ENCODE data around the gene PHF19. TPM values are rescaled to one million over a fixed set of nuclear protein-coding genes. Genes with fewer than 3 reads are reported as not detected.

Gene PHF19
- total and polyA plus RNA-seq, 10 of the 15 experiments (the other 5 are each of a cell fraction or from before 2014, with no cell fraction given): 26.0 to 133 (median 87.7) TPM

- TF ChIP-seq PBX3 (IDR thresholded peaks at IDR 0.05; ENCODE audit: insufficient replicate concordance, low read depth, low read length): no peak
- TF ChIP-seq NKRF (conservative IDR thresholded peaks at IDR 0.05): no peak
- TF ChIP-seq NFIC (IDR thresholded peaks at IDR 0.05; ENCODE audit: low read depth, low read length): no peak
- TF ChIP-seq EZH2 (IDR thresholded peaks at IDR 0.05; ENCODE audit: borderline replicate concordance, control insufficient read depth, low read depth, low read length): no peak
- TF ChIP-seq HDAC2 (IDR thresholded peaks at IDR 0.05): no peak
- no peak for TF ChIP-seq PML (IDR thresholded peaks at IDR 0.05; ENCODE audit: low read length)
- no peak for TF ChIP-seq MYB (IDR thresholded peaks at IDR 0.05; ENCODE audit: borderline replicate concordance, low read depth, low read length)
- TF ChIP-seq ZNF24 (IDR thresholded peaks at IDR 0.05): no peak
- TF ChIP-seq BCLAF1 (IDR thresholded peaks at IDR 0.05): no peak
- no peak for TF ChIP-seq ZNF592 (IDR thresholded peaks at IDR 0.05)
- TF ChIP-seq RAD21 (IDR thresholded peaks at IDR 0.05; ENCODE audit: insufficient read depth, low read depth, low read length): no peak
- no peak for TF ChIP-seq CBX3 (IDR thresholded peaks at IDR 0.05; ENCODE audit: borderline replicate concordance, low read depth)
- TF ChIP-seq E4F1 (IDR thresholded peaks at IDR 0.05; ENCODE audit: borderline replicate concordance, partially characterized antibody): no peak
- 0 out of 2 replicates have a peak, but pooled peaks have one; percentile 21 for TF ChIP-seq EED (IDR thresholded peaks at IDR 0.05; ENCODE audit: low read depth)
- no peak for TF ChIP-seq FOXM1 (IDR thresholded peaks at IDR 0.05; ENCODE audit: low read depth, low read length)
- TF ChIP-seq KDM1A (IDR thresholded peaks at IDR 0.05; ENCODE audit: borderline replicate concordance): no peak
- TF ChIP-seq NBN (IDR thresholded peaks at IDR 0.05): peak; percentile 29; the same call in 1 of the 2 replicates
- no peak for TF ChIP-seq MTA3 (IDR thresholded peaks at IDR 0.05; ENCODE audit: borderline replicate concordance, low read length)
Observed at GRCh38 chr9:120921661-120922181, 44.7 kb upstream of the PHF19 start (continued).

Measured in GM12878 (cell line).